ENCODE data around the gene STARD3NL. TPM values are rescaled to one million over a fixed set of nuclear protein-coding genes. Genes with fewer than 3 reads are reported as not detected.
A peak's percentile ranks its signal among the peaks of the same experiment; 100 is the strongest.

STARD3NL gene
- total RNA-seq, 2 experiments from 2014 or later = 28.0 to 28.8 TPM

GRCh38 chr7:38179776-38180226 is 1.8 kb downstream of the STARD3NL start:
- Mint-ChIP-seq H3K4me3 (peak overlapping the region; percentile 83), H3K27ac (peak overlapping the region; percentile 91), H3K9me3 (no peaks in the 10 kb centered on the region), H3K27me3 (no peaks in the 10 kb centered on the region), H3K36me3 (ENCODE audit: low read depth) (peaks cover 5% of the 10 kb centered on the region), H3K4me1 (ENCODE audit: low read depth) (peaks cover 30% of the 10 kb centered on the region)
- intact Hi-C loops (cut with micrococcal nuclease) = no loop called here
- DNase-seq = no peak
- no peak for TF ChIP-seq CTCF (IDR thresholded peaks at IDR 0.05)
- no peak for ATAC-seq
- POLR2A ChIA-PET = no interaction called here
- CTCF ChIA-PET = interaction anchor here (1.1 to 3.5 kb wide), 8 partner anchors 14 to 194 kb away, joined by 3 to 32 read pairs (median 6); no protein-coding TSS in a partner anchor

- POLR2A ChIA-PET = no interaction called here
- H3K9me3 Mint-ChIP-seq = no peaks in the 10 kb centered on the region
- peaks cover 37% of the 10 kb centered on the region for H3K4me1 Mint-ChIP-seq (ENCODE audit: low read depth)
- CTCF ChIA-PET = interaction anchor here (0.8 to 3.5 kb wide), 3 partner anchors 35 to 188 kb away, joined by 3 to 32 read pairs (median 20); no protein-coding TSS in a partner anchor
- DNase-seq (no peak), ATAC-seq (no peak)
- intact Hi-C loops (cut with micrococcal nuclease) = no loop called here
- peaks cover 12% of the 10 kb centered on the region for H3K36me3 Mint-ChIP-seq (ENCODE audit: low read depth)
- H3K27me3 Mint-ChIP-seq = no peaks in the 10 kb centered on the region
- no peak overlapping the region for H3K27ac Mint-ChIP-seq
- TF ChIP-seq CTCF (IDR thresholded peaks at IDR 0.05) = no peak
- H3K4me3 Mint-ChIP-seq = no peak overlapping the region
Observed at GRCh38 chr7:38181111-38181510, 3.1 kb downstream of the STARD3NL start.

- no peak for DNase-seq
- Mint-ChIP-seq H3K4me3 (no peak overlapping the region), H3K36me3 (ENCODE audit: low read depth) (peaks cover 12% of the 10 kb centered on the region), H3K4me1 (ENCODE audit: low read depth) (peaks cover 37% of the 10 kb centered on the region), H3K9me3 (no peaks in the 10 kb centered on the region), H3K27me3 (no peaks in the 10 kb centered on the region), H3K27ac (no peak overlapping the region)
- CTCF ChIA-PET = interaction anchor here (1.1 to 3.5 kb wide), 3 partner anchors 34 to 187 kb away, joined by 4 to 32 read pairs (median 20); no protein-coding TSS in a partner anchor
- POLR2A ChIA-PET = no interaction called here
- intact Hi-C loops (cut with micrococcal nuclease) = no loop called here
- TF ChIP-seq CTCF (IDR thresholded peaks at IDR 0.05) = no peak
- no peak for ATAC-seq
Observed at GRCh38 chr7:38182450-38182849, 4.4 kb downstream of the STARD3NL start.

- CTCF ChIA-PET = interaction anchor here (4.2 kb wide), 1 partner anchor 30 kb away, joined by 18 read pairs; no protein-coding TSS in a partner anchor
- Mint-ChIP-seq H3K27ac (no peak overlapping the region), H3K4me1 (ENCODE audit: low read depth) (peaks cover 40% of the 10 kb centered on the region), H3K9me3 (no peaks in the 10 kb centered on the region), H3K36me3 (ENCODE audit: low read depth) (peaks cover 16% of the 10 kb centered on the region), H3K4me3 (no peak overlapping the region), H3K27me3 (no peaks in the 10 kb centered on the region)
- TF ChIP-seq CTCF (IDR thresholded peaks at IDR 0.05) = no peak
- ATAC-seq = no peak
- intact Hi-C loops (cut with micrococcal nuclease) = no loop called here
- POLR2A ChIA-PET = no interaction called here
- DNase-seq = no peak
Observed at GRCh38 chr7:38185395-38186307, 7.6 kb downstream of the STARD3NL start.
